Suprapubic skin (tissue), 4 donors: ENCODE results near the gene TRAPPC3.
"Not testable (repeated sequence)": the region's sequence is repeated elsewhere in the genome, so short reads cannot be mapped to it uniquely, and the experiment has no call there.

Experiments used
- CTCF ChIP-seq, 2 donors: fragments of 200-600 bp in 1 of 2; fragments of 450-650 bp in 1 of 2; sonication (generic) in 1 of 2; IDR thresholded peaks; one replicate each; pipeline ENCODE4 v1.5.1; 2016 to 2019; ENCODE audit warnings: antibody characterized with exemption in 2 of 2, mild to moderate bottlenecking in 1 of 2, moderate library complexity in 1 of 2
- POLR2A ChIP-seq, 2 donors: fragments of 450-650 bp; IDR thresholded peaks; one replicate each; pipeline ENCODE4 v1.6.1; 2017; ENCODE audit warnings: antibody characterized with exemption in 2 of 2, mild to moderate bottlenecking in 2 of 2, moderate library complexity in 2 of 2
- POLR2AphosphoS5 ChIP-seq, 3 donors: sonication (generic); formaldehyde crosslinking; IDR thresholded peaks; one replicate each; pipeline ENCODE4 v1.6.1; 2017; ENCODE audit warnings: antibody characterized with exemption in 3 of 3

- TF ChIP-seq CTCF, POLR2AphosphoS5, POLR2A (IDR thresholded peaks at IDR 0.05): not testable (repeated sequence)
These were observed 9.6 kb upstream of the TRAPPC3 start for GRCh38 chr1:36158827-36159252.
